GM10248 (cell line): Measurements from ENCODE around the gene TM6SF1.
A peak's percentile ranks its signal among the peaks of the same experiment; 100 is the strongest.

Experiments
- CTCF ChIA-PET: fragments of 300-600 bp; sonication (Branson Sonifier 250); formaldehyde crosslinking; extraction: SDS; loops from one replicate; lab custom pipeline; 2021; ENCODE audit warnings: antibody characterized with exemption; lab: Yijun Ruan, JAX
- POLR2A ChIA-PET: fragments of 350-650 bp; sonication (Branson Sonifier 250); formaldehyde crosslinking; extraction: SDS; loops from one replicate; lab custom pipeline; 2020; ENCODE audit warnings: antibody characterized with exemption; lab: Yijun Ruan, JAX
- DNase-seq: peaks from one replicate; pipeline ENCODE4 v3.0.0; 2012; ENCODE audit errors: extremely low spot score
- CTCF ChIP-seq: IDR thresholded peaks from 2 replicates; pipeline ENCODE4 v1.5.1; 2012; ENCODE audit warnings: mild to moderate bottlenecking, low read depth; ENCODE audit errors: extremely low read depth, missing control alignments, control extremely low read depth

The TM6SF1 gene

DNA sequence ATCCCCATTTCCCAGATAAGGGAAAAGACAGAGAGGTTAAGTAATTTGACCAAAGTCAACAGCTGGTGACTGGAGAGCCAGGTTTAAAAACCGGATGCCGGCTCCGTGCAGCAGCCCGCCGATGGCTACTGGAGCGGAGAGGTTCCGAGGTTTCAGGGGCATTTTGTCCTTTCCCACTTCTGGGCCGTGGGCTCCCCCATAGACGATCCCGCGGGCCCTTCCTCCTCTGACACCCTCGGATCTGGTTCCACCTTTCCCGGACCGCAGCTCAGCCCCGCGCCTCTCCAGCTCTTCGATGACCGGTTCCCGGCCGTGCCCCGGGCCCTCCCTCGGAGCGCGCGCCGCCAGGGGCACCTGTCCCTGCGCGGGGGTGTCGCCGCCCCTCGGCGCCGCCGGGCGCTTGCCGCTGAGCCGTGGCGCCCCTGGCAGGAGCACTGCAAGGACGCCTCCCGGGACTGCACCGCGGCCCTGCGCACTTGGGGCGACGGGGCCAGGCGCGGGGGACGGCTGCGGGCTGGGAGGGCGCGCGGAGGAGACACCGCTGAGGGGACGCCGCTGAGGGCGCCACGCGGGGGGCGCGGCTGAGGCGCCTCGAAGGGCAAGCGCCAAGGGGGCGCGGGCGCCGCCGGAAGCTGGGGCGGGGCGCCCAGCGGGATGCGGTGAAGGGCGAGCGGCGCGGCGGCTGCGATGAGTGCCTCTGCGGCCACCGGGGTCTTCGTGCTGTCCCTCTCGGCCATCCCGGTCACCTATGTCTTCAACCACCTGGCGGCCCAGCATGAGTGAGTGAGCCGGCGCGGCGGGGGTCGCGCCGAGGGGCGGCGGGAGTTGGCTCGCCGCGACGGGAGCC, at the start of gene TM6SF1:
TM6SF1 (plus strand) TSS at position 652 of the 847 bp plus-strand sequence; CDS start at position 688, 36 bp downstream.
- no peak for TF ChIP-seq CTCF
- ChIA-PET CTCF (interaction anchor here (1.0 to 2.2 kb wide), 3 partner anchors 8 to 21 kb away, joined by 3 to 6 read pairs (median 3); no protein-coding TSS in a partner anchor), POLR2A (interaction anchor here (0.5 kb wide), 1 partner anchor 45 kb away, joined by 3 read pairs; no protein-coding TSS in a partner anchor)
- DNase-seq: peak; percentile 36

DNA sequence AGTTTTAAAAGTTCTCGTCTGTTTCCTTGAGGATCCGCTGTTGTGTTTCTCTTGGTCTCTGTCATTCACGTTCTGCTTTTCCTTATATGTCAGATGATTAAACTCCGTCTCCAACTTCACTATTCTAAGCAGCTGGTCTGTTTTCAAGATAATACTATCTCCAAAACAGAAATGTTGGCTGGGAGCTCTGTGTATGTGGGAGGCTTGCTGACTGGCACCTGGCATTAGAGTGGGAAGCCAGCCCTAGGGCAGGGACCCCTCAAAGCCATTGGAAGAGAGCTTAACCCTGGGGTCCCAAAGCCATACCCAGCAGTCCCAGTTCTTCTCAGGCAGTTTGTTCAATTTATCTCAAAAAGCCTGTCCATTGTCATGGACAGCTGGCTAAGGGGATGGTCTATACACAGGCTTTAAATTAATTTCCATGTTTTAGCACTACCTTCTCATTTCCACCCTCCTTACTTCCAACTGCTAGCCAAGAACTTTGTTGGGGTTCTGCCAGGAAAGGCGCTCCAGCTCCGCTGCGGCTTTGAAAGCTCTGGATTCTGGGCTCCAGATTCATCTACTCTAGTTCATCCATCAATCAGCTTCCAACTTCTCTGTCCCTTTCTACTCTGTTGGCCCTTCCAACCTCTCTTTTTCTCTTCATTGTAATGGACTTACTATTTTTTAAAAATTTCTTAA, 49.6 kb upstream of the TM6SF1 start:
- POLR2A ChIA-PET: no interaction called here
- TF ChIP-seq CTCF: no peak
- DNase-seq: no peak
- CTCF ChIA-PET: interaction anchor here (0.8 to 2.3 kb wide), 9 partner anchors 8 to 57 kb away, joined by 3 to 7 read pairs (median 4); partner anchors contain the start of gene BTBD1

- CTCF ChIA-PET: interaction anchor here (1.4 kb wide), 1 partner anchor 86 kb away, joined by 3 read pairs; no protein-coding TSS in a partner anchor
- no peak for DNase-seq
- TF ChIP-seq CTCF: no peak
- POLR2A ChIA-PET: no interaction called here
Measured at GRCh38 chr15:83061680-83062079, 45.8 kb upstream of the TM6SF1 start.

- TF ChIP-seq CTCF: no peak
- ChIA-PET POLR2A (interaction anchor here (0.6 kb wide), 1 partner anchor 44 kb away, joined by 3 read pairs; no protein-coding TSS in a partner anchor), CTCF (interaction anchor here (1.4 kb wide), 1 partner anchor 52 kb away, joined by 4 read pairs; the partner anchor contains the start of gene C15orf40)
- peak; percentile 27 for DNase-seq
Measured at GRCh38 chr15:83062768-83063180, 44.7 kb upstream of the TM6SF1 start.

DNA sequence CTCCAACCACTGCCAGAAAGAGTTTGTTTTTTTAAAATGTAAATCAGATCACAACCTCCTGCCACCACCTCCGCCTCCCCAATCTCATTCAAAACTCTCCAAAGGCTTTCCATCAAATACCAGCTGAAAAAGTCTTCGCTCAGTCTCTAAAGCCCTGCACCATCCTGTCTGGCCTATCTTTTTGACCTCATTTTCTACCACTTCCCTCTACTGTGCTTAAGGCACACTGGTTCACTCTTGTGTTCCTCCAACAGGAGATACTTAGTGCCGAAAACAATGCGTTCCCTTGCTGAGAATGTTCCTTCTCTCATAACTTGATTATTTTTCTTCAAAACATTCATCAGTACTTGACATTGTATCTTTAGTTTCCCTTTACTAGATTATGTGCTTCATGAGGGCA, 43.9 kb upstream of the TM6SF1 start:
- TF ChIP-seq CTCF: no peak
- DNase-seq: no peak
- CTCF ChIA-PET: interaction anchor here (1.4 kb wide), 1 partner anchor 52 kb away, joined by 4 read pairs; the partner anchor contains the start of gene C15orf40
- POLR2A ChIA-PET: no interaction called here

- ChIA-PET POLR2A (no interaction called here), CTCF (interaction anchor here (1.0 to 1.2 kb wide), 3 partner anchors 8 to 53 kb away, joined by 3 read pairs; partner anchors contain the start of gene C15orf40)
- DNase-seq: no peak
- no peak for TF ChIP-seq CTCF
Measured at GRCh38 chr15:83064859-83065258, 42.6 kb upstream of the TM6SF1 start.
